ENCODE data around the gene ATG14.
"Not testable (repeated sequence)": the region's sequence is repeated elsewhere in the genome, so short reads cannot be mapped to it uniquely, and the experiment has no call there.

Gene ATG14

DNA sequence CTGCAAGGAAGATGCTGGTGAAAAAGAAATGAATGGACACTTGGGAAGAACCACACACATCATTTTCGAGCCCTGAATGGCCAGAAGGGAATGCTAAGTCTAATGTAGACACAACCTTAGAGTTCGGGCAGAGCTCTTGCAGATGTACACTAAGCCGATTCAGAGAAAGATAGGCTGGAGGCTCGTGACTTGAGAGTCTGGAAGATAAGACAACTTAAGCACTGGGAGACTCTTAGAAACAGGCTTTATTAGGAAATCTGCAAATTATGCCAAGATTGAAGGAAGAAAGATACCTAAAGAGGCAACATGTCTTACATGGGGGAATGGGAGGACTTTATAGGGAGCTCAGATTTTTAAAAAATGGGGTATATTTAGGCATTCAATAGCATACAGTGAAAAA lies 15.3 kb upstream of the ATG14 start:
- no peak for DNase-seq (ENCODE audit: low read depth)
- TF ChIP-seq, protein P1, sequence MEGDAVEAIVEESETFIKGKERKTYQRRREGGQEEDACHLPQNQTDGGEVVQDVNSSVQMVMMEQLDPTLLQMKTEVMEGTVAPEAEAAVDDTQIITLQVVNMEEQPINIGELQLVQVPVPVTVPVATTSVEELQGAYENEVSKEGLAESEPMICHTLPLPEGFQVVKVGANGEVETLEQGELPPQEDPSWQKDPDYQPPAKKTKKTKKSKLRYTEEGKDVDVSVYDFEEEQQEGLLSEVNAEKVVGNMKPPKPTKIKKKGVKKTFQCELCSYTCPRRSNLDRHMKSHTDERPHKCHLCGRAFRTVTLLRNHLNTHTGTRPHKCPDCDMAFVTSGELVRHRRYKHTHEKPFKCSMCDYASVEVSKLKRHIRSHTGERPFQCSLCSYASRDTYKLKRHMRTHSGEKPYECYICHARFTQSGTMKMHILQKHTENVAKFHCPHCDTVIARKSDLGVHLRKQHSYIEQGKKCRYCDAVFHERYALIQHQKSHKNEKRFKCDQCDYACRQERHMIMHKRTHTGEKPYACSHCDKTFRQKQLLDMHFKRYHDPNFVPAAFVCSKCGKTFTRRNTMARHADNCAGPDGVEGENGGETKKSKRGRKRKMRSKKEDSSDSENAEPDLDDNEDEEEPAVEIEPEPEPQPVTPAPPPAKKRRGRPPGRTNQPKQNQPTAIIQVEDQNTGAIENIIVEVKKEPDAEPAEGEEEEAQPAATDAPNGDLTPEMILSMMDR (IDR thresholded peaks at IDR 0.05; ENCODE audit: low read depth, low read length, missing control alignments) = no peak

DNA sequence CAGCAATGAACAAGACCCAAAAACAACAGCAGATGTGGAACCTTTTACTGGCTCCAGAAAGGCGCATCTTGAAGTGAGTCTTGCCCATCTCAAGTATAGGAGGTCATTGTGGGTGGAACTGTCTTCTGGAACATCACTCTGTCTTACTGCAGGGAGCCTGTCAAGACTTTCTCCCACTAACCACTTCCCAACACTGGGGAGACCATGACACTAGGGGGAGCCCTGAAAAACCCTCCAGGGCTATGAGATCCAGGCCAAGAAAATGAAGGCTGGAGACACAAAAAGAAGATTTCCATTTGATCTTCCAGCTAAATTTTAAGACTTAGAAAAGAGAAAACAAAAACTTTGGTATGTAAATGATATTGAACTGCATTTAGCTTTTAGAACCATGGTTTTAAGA lies 13.5 kb upstream of the ATG14 start:
- DNase-seq (ENCODE audit: low read depth) = no peak
- in situ Hi-C loops (cut with HindIII; ENCODE audit: low sequenced_read_pairs) = no loop called here
- H3K4me3 ChIP-seq (ENCODE audit: low read depth, low read length) = no peak overlapping the region

More for the DNA sequence above, 15.3 kb upstream of the ATG14 start:
- in situ Hi-C loops (cut with HindIII; ENCODE audit: low sequenced_read_pairs) = no loop called here
- no peak overlapping the region for H3K4me3 ChIP-seq (ENCODE audit: low read depth, low read length)

DNA sequence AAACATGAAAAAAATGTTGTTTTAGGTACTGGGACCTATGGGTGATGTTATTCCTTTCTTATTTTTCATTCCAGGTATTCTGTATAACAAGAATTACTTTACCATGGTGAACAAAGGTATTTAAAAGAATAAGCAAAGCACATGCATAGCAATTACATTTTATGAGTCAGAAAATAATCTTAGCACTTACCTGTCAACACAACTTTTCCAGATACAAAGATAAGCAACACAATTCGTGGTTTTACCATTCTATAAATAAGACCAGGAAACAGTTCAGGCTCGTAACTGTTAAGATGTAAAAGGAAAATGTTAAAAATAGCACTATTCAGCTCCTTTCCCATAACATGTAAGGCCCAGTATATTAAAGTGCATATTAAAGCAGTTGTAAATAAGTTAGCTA lies 12.3 kb upstream of the ATG14 start:
- H3K4me3 ChIP-seq (ENCODE audit: low read depth, low read length) = no peak overlapping the region
- TF ChIP-seq, protein P1 (IDR thresholded peaks at IDR 0.05; ENCODE audit: low read depth, low read length, missing control alignments) = no peak
- in situ Hi-C loops (cut with HindIII; ENCODE audit: low sequenced_read_pairs) = no loop called here
- no peak for DNase-seq (ENCODE audit: low read depth)

More for the DNA sequence above, 13.5 kb upstream of the ATG14 start:
- TF ChIP-seq, protein P1 (IDR thresholded peaks at IDR 0.05; ENCODE audit: low read depth, low read length, missing control alignments) = peak; percentile 18

DNA sequence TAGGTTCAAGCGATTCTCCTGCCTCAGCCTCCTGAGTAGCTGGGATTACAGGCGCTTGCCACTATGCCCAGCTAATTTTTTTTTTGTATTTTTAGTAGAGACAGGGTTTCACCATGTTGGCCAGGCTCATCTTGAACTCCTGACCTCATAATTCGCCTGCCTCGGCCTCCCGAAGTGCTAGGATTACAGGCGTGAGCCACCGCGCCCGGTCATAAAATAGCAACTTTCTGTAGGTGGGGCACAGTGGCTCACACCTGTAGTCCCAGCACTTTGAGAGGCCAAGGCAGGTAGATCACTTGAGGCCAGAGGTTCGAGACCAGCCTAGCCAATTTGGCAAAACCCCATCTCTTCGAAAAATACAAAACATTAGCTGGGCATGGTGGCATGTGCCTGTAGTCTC lies 10.7 kb upstream of the ATG14 start:
- H3K4me3 ChIP-seq (ENCODE audit: low read depth, low read length); in situ Hi-C loops (cut with HindIII; ENCODE audit: low sequenced_read_pairs); DNase-seq (ENCODE audit: low read depth): not testable (repeated sequence)

DNA sequence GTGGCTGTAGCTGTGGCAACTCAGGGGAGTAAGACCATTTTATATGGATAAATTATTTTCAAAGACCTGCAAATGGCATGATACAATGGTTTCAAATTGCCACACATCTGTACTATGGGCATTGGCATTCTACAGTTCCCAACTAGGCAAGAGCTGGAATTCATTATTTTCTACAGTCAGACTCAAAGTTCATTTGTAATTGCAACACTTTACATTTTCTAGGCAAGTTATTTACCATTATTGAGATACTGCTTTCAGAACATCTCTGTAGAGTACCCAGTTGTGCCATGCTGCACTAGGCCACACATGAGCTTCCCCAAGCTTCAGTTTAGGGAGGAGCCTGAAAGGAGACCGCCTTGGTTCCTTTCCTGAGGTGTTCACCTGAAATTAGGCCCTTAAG lies 8.0 kb upstream of the ATG14 start:
- no peak overlapping the region for H3K4me3 ChIP-seq (ENCODE audit: low read depth, low read length)
- TF ChIP-seq, protein P1 (IDR thresholded peaks at IDR 0.05; ENCODE audit: low read depth, low read length, missing control alignments) = no peak
- DNase-seq (ENCODE audit: low read depth) = no peak
- in situ Hi-C loops (cut with HindIII; ENCODE audit: low sequenced_read_pairs) = no loop called here

DNA sequence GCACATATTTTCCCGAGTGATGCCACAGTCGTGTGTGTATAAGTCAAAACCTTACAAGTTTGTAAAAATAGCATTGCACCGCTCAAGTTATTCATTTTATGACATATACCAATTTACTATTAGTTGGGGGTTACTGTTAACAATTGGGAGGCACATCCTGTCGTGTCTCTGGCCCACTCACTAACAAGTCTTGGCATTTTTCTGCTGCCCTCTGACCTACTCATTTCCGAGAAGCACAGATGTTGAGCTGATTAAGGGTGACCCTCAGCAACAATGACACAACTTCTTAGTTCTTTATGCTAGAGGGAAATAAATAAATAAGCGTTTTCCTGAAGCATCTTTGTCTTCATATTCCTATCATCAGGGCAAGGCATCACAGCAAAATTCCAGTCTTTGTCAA lies 6.8 kb upstream of the ATG14 start:
- in situ Hi-C loops (cut with HindIII; ENCODE audit: low sequenced_read_pairs) = no loop called here
- H3K4me3 ChIP-seq (ENCODE audit: low read depth, low read length) = no peak overlapping the region
- TF ChIP-seq, protein P1 (IDR thresholded peaks at IDR 0.05; ENCODE audit: low read depth, low read length, missing control alignments) = no peak
- no peak for DNase-seq (ENCODE audit: low read depth)

DNA sequence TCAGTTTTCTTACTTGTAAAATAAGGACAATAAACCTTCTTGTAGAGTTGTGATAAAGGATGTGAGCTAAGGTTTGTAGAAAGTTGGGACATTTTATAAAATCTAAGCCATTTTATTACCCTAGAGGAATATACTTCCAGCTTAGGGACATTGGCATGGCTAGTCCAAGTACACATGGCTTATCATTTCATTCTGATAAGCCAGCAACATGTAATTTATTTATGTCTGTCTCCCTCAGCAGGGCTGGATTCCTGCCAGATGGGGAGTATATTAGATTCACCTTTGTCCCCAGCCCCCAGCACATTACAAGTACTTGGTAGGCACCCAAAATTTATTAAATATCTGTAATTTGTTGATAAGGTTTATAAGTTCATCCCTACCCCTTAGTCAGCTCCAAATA lies 6.3 kb upstream of the ATG14 start:
- no peak overlapping the region for H3K4me3 ChIP-seq (ENCODE audit: low read depth, low read length)
- no peak for DNase-seq (ENCODE audit: low read depth)
- TF ChIP-seq, protein P1 (IDR thresholded peaks at IDR 0.05; ENCODE audit: low read depth, low read length, missing control alignments) = no peak
- in situ Hi-C loops (cut with HindIII; ENCODE audit: low sequenced_read_pairs) = no loop called here
